K562 (cell line): Measurements from ENCODE around the gene STRA8. TPM values are rescaled to one million over a fixed set of nuclear protein-coding genes. Genes with fewer than 3 reads are reported as not detected.

ENCODE experiments used
- BHLHE40 ChIP-seq: IDR thresholded peaks from 2 replicates; pipeline ENCODE4 v1.6.1; 2011; ENCODE audit warnings: low read length, improper control_type of control experiment
- CC2D1A ChIP-seq: fragments of 450-650 bp; IDR thresholded peaks from 2 replicates; pipeline ENCODE4 v1.6.1; 2017; ENCODE audit warnings: mild to moderate bottlenecking
- CREM ChIP-seq: IDR thresholded peaks from 2 replicates; pipeline ENCODE4 v1.6.1; 2014; ENCODE audit warnings: antibody characterized with exemption, low read depth
- CTBP1 ChIP-seq: fragments of 450-650 bp; IDR thresholded peaks from 2 replicates; pipeline ENCODE4 v1.6.1; 2016; ENCODE audit warnings: borderline replicate concordance
- ELF2 ChIP-seq: fragments of 250-450 bp; sonication (Bioruptor Pico); IDR thresholded peaks from 2 replicates; pipeline ENCODE4 v1.5.0; 2021; ENCODE audit warnings: mild to moderate bottlenecking
- HSF4 ChIP-seq: fragments of 250-450 bp; sonication (Bioruptor Pico); IDR thresholded peaks from 2 replicates; pipeline ENCODE4 v2.1.2; 2022; ENCODE audit warnings: mild to moderate bottlenecking, moderate library complexity, borderline replicate concordance
- MAFG ChIP-seq: fragments of 450-650 bp; conservative IDR thresholded peaks from 2 replicates; pipeline ENCODE4 v1.6.1; 2016; ENCODE audit warnings: missing genetic modification characterization, missing compliant biosample characterization
- MAFK ChIP-seq: IDR thresholded peaks from 2 replicates; pipeline ENCODE4 v1.6.1; 2011; ENCODE audit warnings: low read length, improper control_type of control experiment
- SMAD2 ChIP-seq: fragments of 150-350 bp; IDR thresholded peaks from 2 replicates; pipeline ENCODE4 v1.6.1; 2014; ENCODE audit warnings: low read depth, mild to moderate bottlenecking, low read length
- STAG1 ChIP-seq: sonication (generic); formaldehyde crosslinking; IDR thresholded peaks from 2 replicates; pipeline ENCODE4 v1.5.0; 2020; ENCODE audit warnings: missing genetic modification reagents, borderline replicate concordance
- TAF9B ChIP-seq: fragments of 450-650 bp; IDR thresholded peaks from 2 replicates; pipeline ENCODE4 v1.6.1; 2018; ENCODE audit warnings: mild to moderate bottlenecking; ENCODE audit not compliant: partially characterized antibody
- ZNF316 ChIP-seq: fragments of 450-650 bp; IDR thresholded peaks from 2 replicates; pipeline ENCODE4 v1.6.1; 2016
- polyA plus RNA-seq, 8 experiments: library from polyadenylated mRNA; depleted of rRNA in 4 of 8; stranded (reverse) in 5 of 8; unstranded in 3 of 8; fragments of >200 nt; fragmentation: Nextera tagmentation in 2 of 8; fragmentation: Illumina TruSeq in 1 of 8; extraction: Ambion mirVana in 2 of 8; extraction: Trizol in 1 of 8; gene quantifications; 2 replicates each; pipeline versions ENCODE4 v1.2.1 to v1.2.3, GENCODE V29; 2011 to 2014; ENCODE audit warnings: inconsistent platforms in 1 of 8, missing spikeins in 1 of 8
- total RNA-seq, 7 experiments: library from RNA; depleted of rRNA in 6 of 7; stranded (reverse); fragments of >200 nt in 6 of 7; fragmentation: Illumina TruSeq in 2 of 7; extraction: Trizol in 2 of 7; gene quantifications; 2 replicates each; pipeline versions ENCODE4 v1.2.1 to v1.2.3, GENCODE V29; 2011 to 2021; ENCODE audit warnings: low replicate concordance in 1 of 7
- TF ChIP-seq, protein P1 (sequence below): fragments of 200-800 bp; sonication (Bioruptor generic); IDR thresholded peaks from 2 replicates; pipeline ENCODE4 v1.6.1; 2016; ENCODE audit warnings: missing genetic modification characterization, missing compliant biosample characterization
- TF ChIP-seq, protein P2 (sequence below): sonication (generic); formaldehyde crosslinking; IDR thresholded peaks from 2 replicates; pipeline ENCODE4 v1.9.0; 2022; ENCODE audit warnings: mild to moderate bottlenecking, missing genetic modification reagents
- TF ChIP-seq, protein P3 (sequence below): fragments of 450-650 bp; formaldehyde crosslinking; IDR thresholded peaks from 2 replicates; pipeline ENCODE4 v1.4.0; 2020; ENCODE audit warnings: mild to moderate bottlenecking, moderate library complexity

Gene STRA8
- total and polyA plus RNA-seq, 9 of the 15 experiments (the other 6 are each of a cell fraction or from before 2014, with no cell fraction given) = not detected

DNA sequence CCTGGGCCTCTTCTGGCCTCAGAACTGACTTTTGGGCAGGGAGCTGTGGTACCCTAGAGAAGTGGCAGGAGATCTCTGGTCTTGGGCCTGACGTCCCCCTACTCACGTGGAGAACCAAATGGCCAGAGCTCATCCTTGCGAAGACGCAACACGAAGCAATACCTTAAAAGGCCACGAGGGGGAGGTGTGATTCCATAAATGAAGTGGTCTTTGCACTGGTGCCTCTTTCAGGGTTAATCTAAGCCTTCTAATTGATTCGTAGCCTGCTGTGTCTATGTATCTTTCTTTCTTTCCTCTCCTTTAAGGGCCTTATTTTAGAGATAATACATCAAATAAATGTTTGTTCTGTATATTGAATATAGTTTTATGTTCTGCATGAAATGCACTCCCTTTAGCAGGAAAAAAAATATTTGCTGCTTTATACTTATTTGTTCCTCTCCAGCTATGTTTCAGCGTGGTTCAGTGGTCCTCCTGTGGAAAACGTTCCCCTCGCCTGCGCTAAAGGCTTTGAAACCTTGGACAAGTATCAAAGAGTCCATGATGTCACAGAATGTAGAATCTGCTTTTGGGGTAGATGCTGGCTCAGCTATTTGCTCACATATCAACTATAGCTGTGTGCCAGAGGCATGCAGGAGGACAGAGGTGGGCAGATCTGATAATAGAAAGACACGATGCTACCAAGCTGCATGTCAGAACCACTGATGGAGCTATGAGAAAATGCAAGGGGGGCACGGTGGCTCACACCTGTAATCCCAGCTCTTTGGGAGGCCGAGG lies 41.0 kb downstream of the STRA8 start (continued):
- TF ChIP-seq, protein P1, sequence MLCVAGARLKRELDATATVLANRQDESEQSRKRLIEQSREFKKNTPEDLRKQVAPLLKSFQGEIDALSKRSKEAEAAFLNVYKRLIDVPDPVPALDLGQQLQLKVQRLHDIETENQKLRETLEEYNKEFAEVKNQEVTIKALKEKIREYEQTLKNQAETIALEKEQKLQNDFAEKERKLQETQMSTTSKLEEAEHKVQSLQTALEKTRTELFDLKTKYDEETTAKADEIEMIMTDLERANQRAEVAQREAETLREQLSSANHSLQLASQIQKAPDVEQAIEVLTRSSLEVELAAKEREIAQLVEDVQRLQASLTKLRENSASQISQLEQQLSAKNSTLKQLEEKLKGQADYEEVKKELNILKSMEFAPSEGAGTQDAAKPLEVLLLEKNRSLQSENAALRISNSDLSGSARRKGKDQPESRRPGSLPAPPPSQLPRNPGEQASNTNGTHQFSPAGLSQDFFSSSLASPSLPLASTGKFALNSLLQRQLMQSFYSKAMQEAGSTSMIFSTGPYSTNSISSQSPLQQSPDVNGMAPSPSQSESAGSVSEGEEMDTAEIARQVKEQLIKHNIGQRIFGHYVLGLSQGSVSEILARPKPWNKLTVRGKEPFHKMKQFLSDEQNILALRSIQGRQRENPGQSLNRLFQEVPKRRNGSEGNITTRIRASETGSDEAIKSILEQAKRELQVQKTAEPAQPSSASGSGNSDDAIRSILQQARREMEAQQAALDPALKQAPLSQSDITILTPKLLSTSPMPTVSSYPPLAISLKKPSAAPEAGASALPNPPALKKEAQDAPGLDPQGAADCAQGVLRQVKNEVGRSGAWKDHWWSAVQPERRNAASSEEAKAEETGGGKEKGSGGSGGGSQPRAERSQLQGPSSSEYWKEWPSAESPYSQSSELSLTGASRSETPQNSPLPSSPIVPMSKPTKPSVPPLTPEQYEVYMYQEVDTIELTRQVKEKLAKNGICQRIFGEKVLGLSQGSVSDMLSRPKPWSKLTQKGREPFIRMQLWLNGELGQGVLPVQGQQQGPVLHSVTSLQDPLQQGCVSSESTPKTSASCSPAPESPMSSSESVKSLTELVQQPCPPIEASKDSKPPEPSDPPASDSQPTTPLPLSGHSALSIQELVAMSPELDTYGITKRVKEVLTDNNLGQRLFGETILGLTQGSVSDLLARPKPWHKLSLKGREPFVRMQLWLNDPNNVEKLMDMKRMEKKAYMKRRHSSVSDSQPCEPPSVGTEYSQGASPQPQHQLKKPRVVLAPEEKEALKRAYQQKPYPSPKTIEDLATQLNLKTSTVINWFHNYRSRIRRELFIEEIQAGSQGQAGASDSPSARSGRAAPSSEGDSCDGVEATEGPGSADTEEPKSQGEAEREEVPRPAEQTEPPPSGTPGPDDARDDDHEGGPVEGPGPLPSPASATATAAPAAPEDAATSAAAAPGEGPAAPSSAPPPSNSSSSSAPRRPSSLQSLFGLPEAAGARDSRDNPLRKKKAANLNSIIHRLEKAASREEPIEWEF (CRISPR knock-in tag) = no peak
- TF ChIP-seq BHLHE40 (peak; percentile 75), ELF2 (CRISPR knock-in tag) (no peak), ZNF316 (peak; percentile 75), TAF9B (no peak), CC2D1A (0 out of 2 replicates have a peak, but pooled peaks have one; percentile 20), SMAD2 (no peak), CREM (peak; percentile 38; the same call in 1 of the 2 replicates), MAFK (0 out of 2 replicates have a peak, but pooled peaks have one; percentile 10), MAFG (tag) (peak; percentile 46; the same call in 1 of the 2 replicates), HSF4 (CRISPR knock-in tag) (0 out of 2 replicates have a peak, but pooled peaks have one; percentile 20), CTBP1 (peak; percentile 28; the same call in 1 of the 2 replicates), STAG1 (CRISPR knock-in tag) (peak; percentile 87; the same call in 1 of the 2 replicates)
- TF ChIP-seq, protein P2, sequence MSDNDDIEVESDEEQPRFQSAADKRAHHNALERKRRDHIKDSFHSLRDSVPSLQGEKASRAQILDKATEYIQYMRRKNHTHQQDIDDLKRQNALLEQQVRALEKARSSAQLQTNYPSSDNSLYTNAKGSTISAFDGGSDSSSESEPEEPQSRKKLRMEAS = 0 out of 2 replicates have a peak, but pooled peaks have one; percentile 46
- TF ChIP-seq, protein P3, sequence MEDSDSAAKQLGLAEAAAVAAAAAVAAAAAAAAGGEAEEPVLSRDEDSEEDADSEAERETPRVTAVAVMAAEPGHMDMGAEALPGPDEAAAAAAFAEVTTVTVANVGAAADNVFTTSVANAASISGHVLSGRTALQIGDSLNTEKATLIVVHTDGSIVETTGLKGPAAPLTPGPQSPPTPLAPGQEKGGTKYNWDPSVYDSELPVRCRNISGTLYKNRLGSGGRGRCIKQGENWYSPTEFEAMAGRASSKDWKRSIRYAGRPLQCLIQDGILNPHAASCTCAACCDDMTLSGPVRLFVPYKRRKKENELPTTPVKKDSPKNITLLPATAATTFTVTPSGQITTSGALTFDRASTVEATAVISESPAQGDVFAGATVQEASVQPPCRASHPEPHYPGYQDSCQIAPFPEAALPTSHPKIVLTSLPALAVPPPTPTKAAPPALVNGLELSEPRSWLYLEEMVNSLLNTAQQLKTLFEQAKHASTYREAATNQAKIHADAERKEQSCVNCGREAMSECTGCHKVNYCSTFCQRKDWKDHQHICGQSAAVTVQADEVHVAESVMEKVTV (CRISPR knock-in tag) = peak; percentile 61
- TF ChIP-seq, all 486 proteins: peak for 28
